ENCODE results near the gene MT1X.

Gene MT1X

GRCh38 chr16:56724191-56724590 is 41.9 kb downstream of the MT1X start:
- Mint-ChIP-seq H3K36me3 (no peaks in the 10 kb centered on the region), H3K4me3 (no peak overlapping the region), H3K9me3 (no peaks in the 10 kb centered on the region), H3K27ac (no peak overlapping the region), H3K4me1 (peaks cover 4 to 6% of the 10 kb centered on the region in 2 donors), H3K27me3 (peaks cover 7 to 12% of the 10 kb centered on the region in 2 donors)
- DNase-seq (no peak), ATAC-seq (replicated peaks) (no peak)

- Mint-ChIP-seq H3K36me3 (no peaks in the 10 kb centered on the region), H3K27me3 (peaks cover 7 to 12% of the 10 kb centered on the region in 2 donors), H3K9me3 (no peaks in the 10 kb centered on the region), H3K4me1 (peaks cover 11 to 12% of the 10 kb centered on the region in 2 donors), H3K27ac (no peak overlapping the region), H3K4me3 (no peak overlapping the region)
- DNase-seq (no peak), ATAC-seq (replicated peaks) (no peak)
Observed at GRCh38 chr16:56726283-56726682, 44.0 kb downstream of the MT1X start.

GRCh38 chr16:56726926-56727325 is 44.7 kb downstream of the MT1X start:
- ATAC-seq (replicated peaks) (no peak), DNase-seq (no peak)
- H3K9me3 Mint-ChIP-seq, result no peaks in the 10 kb centered on the region
- H3K4me1 Mint-ChIP-seq, result peaks cover 12% of the 10 kb centered on the region in 2 donors
- H3K27me3 Mint-ChIP-seq, result peaks cover 7 to 12% of the 10 kb centered on the region in 2 donors
- H3K36me3 Mint-ChIP-seq, result no peaks in the 10 kb centered on the region
- no peak overlapping the region for H3K27ac Mint-ChIP-seq
- H3K4me3 Mint-ChIP-seq, result no peak overlapping the region

- peaks cover 7% of the 10 kb centered on the region in 2 donors for H3K27me3 Mint-ChIP-seq
- no peak overlapping the region for H3K27ac Mint-ChIP-seq
- no peak for ATAC-seq (replicated peaks)
- DNase-seq, result no peak
- H3K4me1 Mint-ChIP-seq, result peaks cover 12% of the 10 kb centered on the region in 2 donors
- no peak overlapping the region for H3K4me3 Mint-ChIP-seq
- no peaks in the 10 kb centered on the region for H3K9me3 Mint-ChIP-seq
- H3K36me3 Mint-ChIP-seq, result no peaks in the 10 kb centered on the region
Observed at GRCh38 chr16:56728027-56728426, 45.8 kb downstream of the MT1X start.

DNA sequence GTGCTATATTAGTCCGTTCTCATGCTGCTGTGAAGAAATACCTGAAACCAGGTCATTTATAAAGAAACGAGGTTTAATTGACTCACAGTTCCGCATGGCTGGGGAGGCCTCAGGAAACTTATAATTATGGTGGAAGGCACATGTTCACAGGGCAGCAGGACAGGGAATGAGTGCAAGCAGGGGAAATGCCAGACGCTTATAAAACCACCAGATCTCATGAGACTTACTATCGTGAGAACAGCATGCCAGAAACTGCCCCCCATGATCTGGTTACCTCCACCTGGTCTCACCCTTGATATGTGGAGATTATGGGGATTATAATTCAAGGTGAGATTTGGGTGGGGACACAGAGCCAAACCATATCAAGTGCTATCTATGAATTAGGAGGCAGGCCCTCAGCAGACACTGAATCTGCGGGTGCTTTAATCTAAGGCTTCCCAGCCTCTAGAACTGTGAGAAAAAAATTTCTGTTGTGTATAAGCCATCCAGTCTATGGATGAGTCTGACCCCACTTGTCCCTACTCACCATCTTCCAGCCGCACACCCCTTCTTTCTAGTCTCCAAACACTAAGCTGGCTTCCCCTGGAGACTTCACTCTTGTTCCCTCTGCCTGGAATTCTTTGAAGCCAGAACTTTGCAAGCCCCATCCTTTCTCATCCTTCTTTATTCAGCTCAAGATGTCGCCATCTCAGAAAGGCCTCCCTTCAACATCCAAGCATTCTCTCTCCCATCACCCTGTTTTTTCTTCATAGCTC is 46.9 kb downstream of the MT1X start:
- no peaks in the 10 kb centered on the region for H3K9me3 Mint-ChIP-seq
- H3K4me1 Mint-ChIP-seq, result peaks cover 12% of the 10 kb centered on the region in 2 donors
- no peak overlapping the region for H3K4me3 Mint-ChIP-seq
- DNase-seq (no peak), ATAC-seq (replicated peaks) (no peak)
- H3K27me3 Mint-ChIP-seq, result peaks cover 1 to 4% of the 10 kb centered on the region in 2 donors
- H3K36me3 Mint-ChIP-seq, result no peaks in the 10 kb centered on the region
- peak overlapping the region; percentile 82 for H3K27ac Mint-ChIP-seq

DNA sequence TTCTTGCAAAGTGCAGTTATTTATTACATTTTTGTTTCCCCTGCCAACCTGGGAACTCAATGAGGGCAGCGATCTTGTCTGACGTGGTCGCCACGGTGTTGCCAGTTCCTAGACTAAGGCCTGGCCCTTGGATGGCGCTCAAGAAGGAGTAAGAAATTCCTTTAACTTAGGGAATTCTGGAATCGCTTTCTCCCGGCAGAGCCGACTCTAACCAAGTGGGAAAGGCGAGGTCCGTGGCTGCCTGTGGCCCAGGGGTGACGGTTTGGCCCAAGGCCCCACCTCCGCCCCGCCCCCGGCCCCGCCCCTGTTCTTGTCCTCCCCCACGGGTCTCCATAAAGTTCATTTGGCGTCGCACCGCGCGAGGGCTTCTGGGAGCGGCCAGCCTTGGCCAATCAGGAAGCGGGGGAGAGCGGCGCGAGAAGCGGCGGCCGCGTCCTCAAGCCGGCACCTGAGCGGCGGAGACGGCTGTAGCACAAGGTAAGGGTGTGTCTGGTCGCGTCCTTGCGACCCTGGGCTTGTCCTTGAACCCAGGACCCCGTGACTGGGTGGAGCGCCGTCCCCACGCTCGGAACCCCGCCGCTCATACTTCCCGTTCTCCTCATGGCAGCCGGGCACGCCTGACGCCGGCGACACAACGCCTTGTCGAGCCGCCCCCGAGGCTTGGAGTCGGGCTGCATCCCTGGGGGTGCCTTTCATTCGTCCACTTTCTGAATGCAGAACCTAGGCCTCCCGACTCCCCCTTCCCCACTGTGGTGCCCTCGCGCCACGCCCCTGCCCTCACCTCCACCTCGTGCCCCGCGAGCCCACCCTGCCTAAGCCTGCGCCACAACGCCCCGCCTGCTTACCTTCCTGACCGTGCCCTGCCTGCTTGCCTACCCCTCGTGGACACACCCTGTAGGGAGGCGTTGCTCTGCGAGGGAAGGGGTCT is 47.7 kb downstream of the MT1X start, which contains the start of gene NUP93:
TSS of gene NUP93 (plus strand) at position 395 of the 928 bp plus-strand sequence. CDS start 18,119 bp downstream, outside the sequence.
- no peaks in the 10 kb centered on the region for H3K27me3 Mint-ChIP-seq
- no peak within 1 kb of the TSS for H3K4me3 Mint-ChIP-seq
- DNase-seq, result peak; percentile 85
- H3K27ac Mint-ChIP-seq, result peak within 1 kb of the TSS; percentile 82
- H3K36me3 Mint-ChIP-seq, result no peaks in the 10 kb centered on the region
- no peaks in the 10 kb centered on the region for H3K9me3 Mint-ChIP-seq
- H3K4me1 Mint-ChIP-seq, result peaks cover 12% of the 10 kb centered on the region in 2 donors
- ATAC-seq (replicated peaks), result peak; percentile 86 to 91

- no peak overlapping the region for H3K4me3 Mint-ChIP-seq
- H3K4me1 Mint-ChIP-seq, result peaks cover 12 to 16% of the 10 kb centered on the region in 2 donors
- DNase-seq (no peak), ATAC-seq (replicated peaks) (peak; percentile 50 to 58)
- H3K9me3 Mint-ChIP-seq, result no peaks in the 10 kb centered on the region
- no peak overlapping the region for H3K27ac Mint-ChIP-seq
- peaks cover 5 to 8% of the 10 kb centered on the region in 2 donors for H3K36me3 Mint-ChIP-seq
- no peaks in the 10 kb centered on the region for H3K27me3 Mint-ChIP-seq
Observed at GRCh38 chr16:56732366-56732765, 50.1 kb downstream of the MT1X start.

DNA sequence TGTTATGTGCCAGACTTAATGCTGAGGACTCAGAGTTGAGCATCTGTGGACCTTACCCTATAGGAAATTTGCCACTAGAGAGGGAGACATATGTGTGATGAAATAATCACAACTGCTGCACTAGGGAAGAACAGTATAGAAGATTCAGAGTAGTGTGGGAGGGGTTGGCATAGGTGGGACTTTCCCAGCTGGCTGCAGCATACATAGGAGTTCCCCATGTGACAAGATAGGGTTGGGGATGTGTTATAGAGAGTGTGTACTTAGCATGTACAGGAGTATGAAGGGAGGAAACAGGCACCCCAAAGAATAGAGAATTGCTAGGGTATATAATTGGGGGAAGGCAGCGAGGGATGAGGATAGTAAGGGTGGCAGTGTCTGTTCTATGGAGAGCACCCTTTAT is 50.6 kb downstream of the MT1X start:
- H3K36me3 Mint-ChIP-seq, result peaks cover 5 to 12% of the 10 kb centered on the region in 2 donors
- no peak overlapping the region for H3K4me3 Mint-ChIP-seq
- no peaks in the 10 kb centered on the region for H3K9me3 Mint-ChIP-seq
- DNase-seq, result peak; percentile 37
- H3K27me3 Mint-ChIP-seq, result no peaks in the 10 kb centered on the region
- H3K27ac Mint-ChIP-seq, result no peak overlapping the region
- peaks cover 12 to 16% of the 10 kb centered on the region in 2 donors for H3K4me1 Mint-ChIP-seq
- peak; percentile 71 to 81 for ATAC-seq (replicated peaks)
